GM18951 (cell line): ENCODE measurements around the gene CLDN5.

Experiments used
- POLR2A ChIP-seq: IDR thresholded peaks from 4 replicates; pipeline ENCODE4 v1.6.1; 2011; ENCODE audit warnings: mild to moderate bottlenecking; ENCODE audit not compliant: insufficient read length, insufficient read depth; ENCODE audit errors: extremely low read depth
- in situ Hi-C: fragments of 300-500 bp; cut with MboI; formaldehyde crosslinking; loops from one replicate; pipeline ENCODE4 v1.12.0; 2022; ENCODE audit warnings: low sequenced_read_pairs, mixed read lengths, inconsistent platforms; ENCODE audit not compliant: unreplicated experiment

CLDN5 gene

DNA sequence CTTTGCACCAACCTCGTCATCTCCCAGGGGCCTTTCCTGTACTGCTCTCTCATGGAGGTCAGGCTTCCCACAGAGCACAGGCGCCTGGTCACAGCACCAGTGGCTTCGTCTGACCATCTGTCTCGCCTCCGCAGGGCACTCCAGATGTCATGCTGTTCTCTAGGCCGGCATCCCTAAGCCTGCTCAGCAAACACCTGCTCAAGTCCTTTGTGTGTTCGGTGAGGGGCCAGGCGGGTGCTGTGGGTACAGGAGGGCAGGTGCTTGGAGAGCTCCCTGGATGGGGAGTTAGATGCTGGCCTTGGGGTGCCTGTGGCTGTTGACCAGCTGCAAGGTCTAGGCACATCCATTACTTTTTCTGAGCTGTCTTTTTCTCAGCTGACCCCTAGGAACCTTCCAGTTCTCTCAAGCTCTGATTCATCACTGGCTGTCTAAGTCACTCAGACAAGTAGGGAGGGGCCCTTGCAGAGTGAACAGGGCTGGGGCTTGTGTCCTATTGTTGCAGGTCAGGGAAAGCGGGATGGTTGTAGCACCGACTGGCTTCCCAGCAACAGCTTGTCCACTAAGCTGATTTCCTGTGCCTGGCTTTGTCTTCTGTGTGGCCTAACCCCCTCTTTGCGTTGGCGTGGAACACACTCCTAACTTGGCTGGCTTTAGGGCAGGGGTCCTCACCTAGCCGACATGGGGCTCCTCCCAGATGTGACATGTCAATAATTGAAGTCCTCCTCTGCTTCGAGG, 9.2 kb downstream of the CLDN5 start:
- TF ChIP-seq POLR2A = no peak
- in situ Hi-C loops = no loop called here

DNA sequence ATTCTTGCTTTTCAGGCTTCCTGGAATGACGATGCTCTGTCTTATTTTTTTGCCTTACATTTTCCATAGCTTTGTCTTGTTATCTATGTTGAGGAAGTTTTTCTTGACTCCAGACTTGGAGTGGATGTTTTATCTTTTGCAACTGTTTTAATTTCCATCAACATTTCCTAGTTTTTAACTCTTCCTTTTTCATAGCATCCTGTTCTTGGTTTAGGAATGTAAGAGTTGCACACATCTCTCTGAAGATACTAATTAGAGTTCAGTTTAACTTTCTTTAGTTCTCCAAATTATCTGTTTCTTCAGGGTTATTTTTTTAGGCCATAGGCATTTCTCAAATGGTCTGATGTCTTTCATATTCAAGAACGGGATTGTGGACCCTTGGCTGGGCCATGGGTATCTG, 10.4 kb downstream of the CLDN5 start:
- in situ Hi-C loops = no loop called here

DNA sequence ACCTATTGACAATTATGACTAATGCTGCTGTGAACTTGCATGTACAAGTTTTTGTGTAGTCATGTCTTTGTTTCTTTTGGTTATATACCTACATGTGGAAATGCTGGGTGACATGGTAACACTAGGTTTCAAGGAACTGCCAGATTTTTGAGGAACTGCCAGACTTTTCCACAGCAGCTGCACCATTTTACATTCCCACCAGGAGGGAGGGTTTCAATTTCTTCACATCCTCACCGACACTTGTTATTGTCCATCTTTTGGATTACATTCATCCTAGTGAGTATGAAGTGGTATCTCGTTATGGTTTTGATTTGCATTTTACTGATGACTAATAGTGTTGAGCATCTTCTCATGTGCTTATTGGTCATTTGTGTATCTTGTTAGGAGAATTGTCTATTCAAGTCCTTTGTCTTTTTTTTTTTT, 13.3 kb downstream of the CLDN5 start:
- no peak for TF ChIP-seq POLR2A
- in situ Hi-C loops = no loop called here

More for the DNA sequence above, 10.4 kb downstream of the CLDN5 start:
- TF ChIP-seq POLR2A = no peak

DNA sequence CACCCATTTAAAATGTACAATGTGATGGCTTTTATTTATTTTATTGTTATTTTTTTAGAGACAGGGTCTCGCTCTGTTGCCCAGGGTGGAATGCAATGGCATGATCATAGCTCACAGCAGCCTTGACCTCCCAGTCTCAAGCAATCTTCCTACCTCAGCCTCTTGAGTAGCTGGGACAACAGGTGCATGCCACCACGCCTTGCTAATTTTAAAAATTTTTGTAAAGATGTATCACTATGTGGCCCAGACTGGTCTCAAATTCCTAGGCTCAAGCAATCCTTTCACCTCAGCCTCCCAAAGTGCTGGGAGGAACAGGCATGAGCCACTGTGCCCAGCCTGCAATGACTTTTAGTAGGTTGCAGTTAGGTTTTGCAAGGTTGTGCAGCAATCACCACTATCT, 14.3 kb downstream of the CLDN5 start:
- TF ChIP-seq POLR2A = no peak
- in situ Hi-C loops = no loop called here

DNA sequence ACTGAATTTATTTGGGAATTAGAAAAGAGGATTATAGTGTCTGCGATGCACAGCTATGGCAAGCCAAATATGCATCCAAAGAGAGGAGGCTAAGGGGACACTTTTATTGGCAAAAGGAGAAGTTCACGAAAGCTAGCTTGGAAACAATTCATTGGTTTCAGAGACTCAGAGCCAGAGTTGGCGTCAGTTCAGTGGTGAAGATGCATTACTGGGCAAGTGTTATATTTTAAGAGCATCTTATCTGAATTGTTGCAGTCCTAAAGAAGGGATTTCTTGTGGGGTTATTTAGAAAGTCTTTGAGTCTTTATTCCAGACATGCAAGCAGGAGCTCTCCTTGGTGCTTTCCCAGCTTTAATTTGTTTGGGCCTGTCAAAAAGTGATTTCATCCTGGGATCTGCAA, 15.0 kb downstream of the CLDN5 start:
- no peak for TF ChIP-seq POLR2A
- in situ Hi-C loops = no loop called here

DNA sequence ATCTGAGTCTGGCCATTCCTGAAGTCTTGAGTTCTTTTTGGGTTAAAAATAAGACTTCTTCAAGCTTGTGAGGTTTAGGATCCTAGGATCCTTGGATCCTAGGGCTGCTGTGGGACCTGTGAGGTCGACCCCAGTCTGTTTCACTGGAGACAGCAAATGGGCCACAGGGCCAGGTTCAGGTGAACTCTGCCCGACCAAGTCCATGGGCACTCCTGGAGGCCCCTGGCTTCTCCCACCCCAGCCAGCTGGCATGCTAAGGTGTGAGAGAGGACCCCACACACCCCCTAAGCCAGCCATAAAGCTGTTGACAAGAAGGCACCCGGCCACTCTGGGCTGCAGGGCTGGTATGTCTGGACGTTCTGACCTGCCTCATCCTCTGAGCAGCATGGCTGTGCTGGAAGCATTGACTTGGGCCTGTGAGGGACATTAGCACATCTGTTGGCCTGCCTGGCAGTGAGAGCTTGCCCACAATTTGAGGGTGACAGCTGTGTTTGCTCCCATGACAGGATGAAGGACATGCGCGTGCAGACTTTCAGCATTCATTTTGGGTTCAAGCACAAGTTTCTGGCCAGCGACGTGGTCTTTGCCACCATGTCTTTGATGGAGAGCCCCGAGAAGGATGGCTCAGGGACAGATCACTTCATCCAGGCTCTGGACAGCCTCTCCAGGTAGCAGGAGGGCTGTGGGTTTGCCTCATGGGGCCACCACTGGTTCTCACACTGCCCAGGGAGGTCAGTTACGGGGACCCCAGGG, 16.0 kb downstream of the CLDN5 start:
- in situ Hi-C loops = no loop called here
- no peak for TF ChIP-seq POLR2A

DNA sequence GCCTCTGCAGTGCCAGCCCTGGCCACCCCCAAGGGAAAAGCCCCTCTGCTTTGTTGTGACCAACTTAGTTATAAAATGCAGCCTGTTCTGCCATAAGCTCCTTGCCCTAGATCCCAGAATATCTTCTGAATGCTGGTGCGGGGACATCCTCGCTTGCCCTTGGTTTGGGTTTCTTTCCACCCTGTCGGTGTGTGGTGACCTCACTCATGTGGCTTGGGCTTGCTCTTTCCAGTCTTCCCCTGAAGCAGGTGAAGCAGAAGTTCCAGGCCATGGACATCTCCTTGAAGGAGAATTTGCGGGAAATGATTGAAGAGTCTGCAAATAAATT, 16.7 kb downstream of the CLDN5 start:
- in situ Hi-C loops = no loop called here
- no peak for TF ChIP-seq POLR2A

DNA sequence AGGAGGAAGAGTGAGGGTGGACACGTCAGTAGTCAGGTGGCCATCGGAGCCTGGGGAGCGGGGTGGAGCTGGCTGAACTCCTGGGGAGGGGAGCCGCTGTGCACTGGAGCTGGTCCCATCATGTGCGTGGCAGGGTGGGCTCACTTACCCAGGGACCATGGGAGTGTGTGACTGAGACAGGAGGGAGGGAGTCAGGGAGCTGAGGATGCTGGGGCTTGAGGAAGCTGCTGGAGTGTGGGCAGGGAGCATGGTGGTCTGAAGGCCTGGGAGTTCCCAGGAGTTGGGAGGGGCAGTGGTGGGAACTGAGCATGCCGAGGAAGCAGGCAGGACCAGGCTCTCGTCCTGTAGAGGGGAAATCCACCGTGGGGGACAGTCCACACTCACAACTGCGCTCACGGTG, 18.0 kb downstream of the CLDN5 start:
- in situ Hi-C loops = no loop called here
- no peak for TF ChIP-seq POLR2A

DNA sequence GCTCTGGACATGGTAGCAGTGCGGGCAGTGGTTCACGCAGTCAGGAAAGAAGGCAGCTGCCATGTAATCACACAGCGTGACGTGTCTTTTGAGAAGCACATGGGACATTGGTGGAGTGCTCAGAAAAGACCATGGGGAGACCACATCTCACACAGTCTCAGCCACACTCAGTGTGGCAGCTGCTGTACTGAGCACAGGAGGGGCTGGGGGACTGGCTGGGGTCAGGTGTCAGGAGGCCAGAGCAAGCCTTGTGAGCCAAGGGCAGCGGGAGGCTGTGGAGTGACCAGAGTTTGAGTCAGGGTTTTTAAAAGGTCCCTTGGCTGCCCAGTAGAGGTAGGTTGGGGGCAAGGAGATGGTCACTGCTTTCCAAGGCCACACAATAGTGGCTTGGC, 18.5 kb downstream of the CLDN5 start:
- in situ Hi-C loops = no loop called here

DNA sequence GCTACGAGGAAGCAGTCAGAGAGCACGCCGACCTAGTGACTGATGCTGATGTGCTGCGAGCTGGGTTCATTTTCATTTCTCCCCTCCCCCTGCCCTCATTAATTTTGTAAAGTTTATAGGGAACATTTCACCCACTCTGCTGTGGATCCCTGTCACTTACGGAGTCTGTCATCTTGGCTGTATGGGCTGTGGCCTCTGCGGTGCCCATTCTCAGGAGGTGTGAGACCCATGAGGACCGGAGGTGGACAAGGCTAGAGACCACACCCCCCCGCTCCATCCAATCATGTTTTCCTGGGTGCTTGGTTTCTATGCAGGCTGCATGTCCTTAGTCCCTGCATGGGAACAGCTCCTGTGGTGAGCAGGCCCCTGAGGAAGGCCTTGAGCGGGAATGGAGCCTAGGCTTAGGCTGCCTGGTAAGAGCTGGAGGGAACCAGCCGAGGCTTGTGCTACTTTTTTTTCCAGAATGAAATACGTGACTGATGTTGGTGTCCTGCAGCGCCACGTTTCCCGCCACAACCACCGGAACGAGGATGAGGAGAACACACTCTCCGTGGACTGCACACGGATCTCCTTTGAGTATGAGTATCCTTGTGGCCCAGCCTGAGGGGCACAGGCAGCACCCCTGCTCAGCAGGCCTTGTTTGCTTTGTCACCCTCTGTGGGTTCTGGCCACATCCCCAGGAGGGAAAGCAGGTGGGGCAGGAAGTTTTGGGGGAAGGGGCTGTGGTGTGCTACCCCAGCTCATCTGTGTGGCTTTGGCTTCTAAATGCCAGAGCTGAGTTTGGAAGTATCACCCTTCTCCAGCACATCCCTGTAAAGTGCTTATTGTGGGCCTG, 19.1 kb downstream of the CLDN5 start:
- in situ Hi-C loops = no loop called here
- TF ChIP-seq POLR2A = no peak

More for the DNA sequence above, 18.5 kb downstream of the CLDN5 start:
- no peak for TF ChIP-seq POLR2A

DNA sequence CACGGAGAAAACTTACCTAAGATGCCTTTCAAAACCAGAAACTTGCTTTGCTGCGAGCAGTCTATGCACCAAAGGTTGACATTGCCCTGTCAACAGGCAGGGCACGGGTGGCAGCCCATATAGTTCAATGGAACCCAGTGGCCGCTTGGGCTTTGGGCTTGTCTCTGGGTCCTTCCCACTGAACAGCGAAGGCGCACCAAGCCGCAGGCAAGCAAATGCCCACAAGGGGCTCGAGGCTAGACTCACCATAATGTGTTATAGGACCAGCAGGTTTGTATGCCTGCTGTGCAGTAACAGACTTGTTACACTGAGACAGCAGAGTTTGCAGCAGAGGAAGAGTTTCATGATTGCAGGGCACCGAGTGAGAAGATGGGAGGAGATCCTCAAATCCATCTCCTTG, 20.3 kb downstream of the CLDN5 start:
- in situ Hi-C loops = no loop called here

DNA sequence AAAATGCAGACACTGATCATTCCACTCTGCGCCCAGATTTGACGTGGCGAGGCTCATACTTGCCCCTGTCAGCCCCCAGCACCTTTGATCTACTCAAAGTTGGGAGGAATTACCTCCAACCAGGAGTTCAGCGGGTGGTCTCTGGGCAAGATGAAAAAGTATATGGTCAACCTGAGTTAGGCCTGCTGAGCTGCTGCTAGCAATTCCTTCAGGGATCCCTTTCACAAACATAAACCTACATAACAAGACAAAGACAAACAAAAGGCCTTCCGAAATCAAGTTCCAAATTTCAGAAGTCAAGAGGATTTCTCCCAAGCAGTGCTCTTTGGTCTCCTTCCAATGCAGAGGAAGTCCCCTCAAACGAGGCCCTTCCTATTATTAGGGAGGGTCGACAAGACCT, 20.8 kb downstream of the CLDN5 start:
- in situ Hi-C loops = no loop called here
- no peak for TF ChIP-seq POLR2A

More for the DNA sequence above, 20.3 kb downstream of the CLDN5 start:
- no peak for TF ChIP-seq POLR2A

DNA sequence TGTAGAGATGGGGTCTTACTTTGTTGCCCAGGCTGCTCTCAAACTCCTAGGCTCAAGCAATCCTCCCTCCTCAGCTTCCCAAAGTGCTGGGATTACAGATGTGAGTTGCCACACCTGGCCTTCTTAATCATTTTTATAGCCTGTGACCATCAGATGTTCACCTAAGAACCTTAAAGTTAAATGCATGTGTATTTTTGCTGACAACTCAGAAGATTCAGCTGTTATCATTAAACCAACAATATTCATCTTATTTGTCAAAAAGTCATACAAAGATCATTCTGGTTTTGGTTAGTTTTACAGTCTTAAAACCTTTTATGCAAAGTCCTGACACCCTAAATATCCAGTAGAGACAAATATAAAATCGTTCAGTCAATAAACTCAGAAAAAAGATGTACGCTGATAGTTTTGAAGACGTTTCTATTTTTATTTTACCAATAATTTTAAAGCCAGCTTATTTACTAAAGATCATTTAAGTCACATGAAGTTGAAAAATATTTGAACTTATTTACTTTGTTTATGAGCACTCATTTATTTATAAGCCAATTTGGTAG, 22.2 kb downstream of the CLDN5 start:
- in situ Hi-C loops = no loop called here
- TF ChIP-seq POLR2A = no peak
